GM23248 (cell line): ENCODE measurements around the gene PADI2. TPM values are rescaled to one million over a fixed set of nuclear protein-coding genes. Genes with fewer than 3 reads are reported as not detected.
A peak's percentile ranks its signal among the peaks of the same experiment; 100 is the strongest.

ENCODE experiments used
- DNase-seq: peaks from one replicate; pipeline ENCODE4 v3.0.0-alpha.2; 2015
- H2AFZ ChIP-seq: fragments of 200-600 bp; sonication (generic); 2 replicates; pipeline ENCODE4 v1.6.1; 2016; ENCODE audit warnings: antibody characterized with exemption
- H3F3A ChIP-seq: fragments of 200-600 bp; sonication (generic); 2 replicates; pipeline ENCODE4 v1.6.1; 2016; ENCODE audit warnings: mild to moderate bottlenecking, antibody characterized with exemption, mixed run types; ENCODE audit not compliant: insufficient read depth
- H3K27ac ChIP-seq: fragments of 200-600 bp; sonication (generic); 2 replicates; pipeline ENCODE4 v1.5.1; 2016; ENCODE audit warnings: mild to moderate bottlenecking
- H3K27me3 ChIP-seq: fragments of 200-600 bp; sonication (generic); replicated peaks from 2 replicates; pipeline ENCODE4 v1.6.1; 2016; ENCODE audit warnings: mild to moderate bottlenecking; ENCODE audit not compliant: insufficient read depth
- H3K36me3 ChIP-seq: fragments of 200-600 bp; sonication (generic); 2 replicates; pipeline ENCODE4 v1.6.1; 2016; ENCODE audit warnings: low read depth, mild to moderate bottlenecking
- H3K4me1 ChIP-seq: fragments of 200-600 bp; sonication (generic); 2 replicates; pipeline ENCODE4 v1.6.1; 2016; ENCODE audit warnings: mild to moderate bottlenecking; ENCODE audit not compliant: insufficient read depth
- H3K4me2 ChIP-seq: fragments of 200-600 bp; sonication (generic); one replicate; pipeline ENCODE4 v1.6.1; 2016; ENCODE audit warnings: mild to moderate bottlenecking; ENCODE audit not compliant: unreplicated experiment
- H3K4me3 ChIP-seq: fragments of 200-600 bp; sonication (generic); 2 replicates; pipeline ENCODE4 v1.5.1; 2016; ENCODE audit warnings: mild to moderate bottlenecking
- H3K79me2 ChIP-seq: fragments of 200-600 bp; sonication (generic); 2 replicates; pipeline ENCODE4 v1.6.1; 2016; ENCODE audit warnings: mild to moderate bottlenecking; ENCODE audit not compliant: insufficient read depth
- H3K9ac ChIP-seq: fragments of 200-600 bp; sonication (generic); 2 replicates; pipeline ENCODE4 v1.6.1; 2016; ENCODE audit warnings: mild to moderate bottlenecking
- H3K9me2 ChIP-seq: fragments of 200-600 bp; sonication (generic); 2 replicates; pipeline ENCODE4 v1.6.1; 2016; ENCODE audit warnings: mixed run types, mild to moderate bottlenecking, moderate library complexity; ENCODE audit not compliant: insufficient read depth
- H3K9me3 ChIP-seq: fragments of 200-600 bp; sonication (generic); one replicate; pipeline ENCODE4 v1.6.1; 2017; ENCODE audit warnings: low read depth
- H4K20me1 ChIP-seq: fragments of 200-600 bp; sonication (generic); 2 replicates; pipeline ENCODE4 v1.6.0; 2016; ENCODE audit not compliant: insufficient read depth
- EZH2 ChIP-seq: fragments of 200-600 bp; sonication (generic); IDR thresholded peaks from 2 replicates; pipeline ENCODE4 v1.6.1; 2018; ENCODE audit warnings: antibody characterized with exemption, mild to moderate bottlenecking; ENCODE audit not compliant: insufficient read depth, poor library complexity, severe bottlenecking
- EZH2phosphoT487 ChIP-seq: fragments of 200-600 bp; sonication (generic); IDR thresholded peaks from 2 replicates; pipeline ENCODE4 v1.6.1; 2018; ENCODE audit warnings: antibody characterized with exemption, moderate library complexity, mild to moderate bottlenecking, low read depth; ENCODE audit not compliant: insufficient read depth
- WGBS, 2 experiments: methylation state at CpG; one replicate each; pipeline ENCODE4 v1.1.6; 2015 to 2017; ENCODE audit warnings: low lambda C conversion rate in 2 of 2, low coverage in 1 of 2; ENCODE audit errors: missing lambda C conversion rate in 2 of 2; 5-methylcytosine and 5-hydroxymethylcytosine counted together
- in situ Hi-C: fragments of 300-500 bp; cut with MboI; formaldehyde crosslinking; loops from 2 replicates; pipeline ENCODE4 v1.15.0; 2020
- polyA plus RNA-seq: library from polyadenylated mRNA; unstranded; fragments of >200 nt; fragmentation: Nextera tagmentation; extraction: Ambion mirVana; gene quantifications from 2 replicates; pipeline ENCODE4 v1.2.1, GENCODE V29; 2016
- total RNA-seq: library from RNA; depleted of rRNA; stranded (reverse); fragments of >200 nt; shearing (Covaris generic); gene quantifications from 2 replicates; pipeline ENCODE4 v1.2.3, GENCODE V29; 2014

The PADI2 gene
- total and polyA plus RNA-seq, 2 experiments from 2014 or later = 0.11 to 0.22 TPM

DNA sequence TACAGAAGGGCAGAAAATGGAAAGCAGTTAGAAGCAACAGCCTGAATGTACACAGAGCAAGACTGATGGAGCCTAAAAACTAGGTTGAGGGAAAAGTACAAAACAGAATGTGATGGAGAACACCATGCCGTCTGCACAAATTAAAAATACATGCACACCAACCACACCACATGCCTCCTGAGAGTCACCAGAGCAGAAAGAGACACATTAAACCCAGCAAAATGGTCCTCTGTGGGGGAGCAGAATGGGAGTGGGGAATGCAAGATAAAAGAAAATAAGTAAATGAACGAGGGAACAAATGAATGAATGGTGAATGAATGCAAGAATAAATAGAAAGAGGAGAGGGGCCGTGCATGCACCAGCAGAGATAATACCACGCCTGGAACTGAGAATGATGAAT, 24.1 kb downstream of the PADI2 start:
- in situ Hi-C loops = no loop called here
- no peak overlapping the region for H3K4me3 ChIP-seq
- 41 to 48% methylated on average over 4 of the region's 4 CpGs for WGBS, 2 experiments

DNA sequence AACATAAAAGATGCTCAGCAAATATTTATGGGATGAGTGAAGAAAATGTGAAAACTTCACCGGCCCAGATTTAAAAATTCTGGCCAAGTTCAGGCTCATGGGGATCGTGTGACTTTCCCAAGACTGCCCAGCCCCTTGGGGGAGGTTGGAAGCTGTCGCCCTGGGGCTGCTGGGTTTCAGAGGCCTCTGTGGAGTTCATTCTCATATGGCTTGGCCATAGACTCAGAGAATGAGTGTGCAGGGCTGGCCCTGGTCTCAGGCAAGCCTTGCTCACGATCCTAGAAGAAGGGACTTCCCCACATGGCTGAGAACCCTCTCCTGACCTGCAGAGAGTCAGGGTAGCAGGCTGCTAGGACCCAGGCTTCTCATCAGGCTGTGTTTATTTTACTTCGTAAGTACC, 24.6 kb downstream of the PADI2 start:
- Histone ChIP-seq H3K27me3 (peaks cover 22% of the 10 kb centered on the region), H2AFZ (no peak overlapping the region), H4K20me1 (no peaks in the 10 kb centered on the region), H3K4me3 (no peak overlapping the region), H3K9ac (no peak overlapping the region), H3K9me2 (no peaks in the 10 kb centered on the region), H3K36me3 (no peaks in the 10 kb centered on the region), H3F3A (no peaks in the 10 kb centered on the region), H3K9me3 (no peaks in the 10 kb centered on the region), H3K79me2 (no peaks in the 10 kb centered on the region), H3K4me1 (no peaks in the 10 kb centered on the region), H3K4me2 (no peak overlapping the region), H3K27ac (no peak overlapping the region)
- peak; percentile 50 for DNase-seq
- in situ Hi-C loops = no loop called here
- TF ChIP-seq EZH2phosphoT487 (no peak), EZH2 (no peak)
- 19 to 24% methylated on average over 5 of the region's 5 CpGs for WGBS, 2 experiments

More for the DNA sequence above, 24.1 kb downstream of the PADI2 start:
- H3K4me2 ChIP-seq = no peak overlapping the region
- H3K9me3 ChIP-seq = no peaks in the 10 kb centered on the region
- no peak for TF ChIP-seq EZH2phosphoT487
- no peak for TF ChIP-seq EZH2
- no peak overlapping the region for H3K9ac ChIP-seq
- no peaks in the 10 kb centered on the region for H3K9me2 ChIP-seq
- H3K36me3 ChIP-seq = no peaks in the 10 kb centered on the region
- H3K79me2 ChIP-seq = no peaks in the 10 kb centered on the region
- no peak overlapping the region for H3K27ac ChIP-seq
- H3F3A ChIP-seq = no peaks in the 10 kb centered on the region
- peaks cover 27% of the 10 kb centered on the region for H3K27me3 ChIP-seq
- H2AFZ ChIP-seq = no peak overlapping the region
- no peak for DNase-seq
- H3K4me1 ChIP-seq = no peaks in the 10 kb centered on the region
- H4K20me1 ChIP-seq = no peaks in the 10 kb centered on the region

DNA sequence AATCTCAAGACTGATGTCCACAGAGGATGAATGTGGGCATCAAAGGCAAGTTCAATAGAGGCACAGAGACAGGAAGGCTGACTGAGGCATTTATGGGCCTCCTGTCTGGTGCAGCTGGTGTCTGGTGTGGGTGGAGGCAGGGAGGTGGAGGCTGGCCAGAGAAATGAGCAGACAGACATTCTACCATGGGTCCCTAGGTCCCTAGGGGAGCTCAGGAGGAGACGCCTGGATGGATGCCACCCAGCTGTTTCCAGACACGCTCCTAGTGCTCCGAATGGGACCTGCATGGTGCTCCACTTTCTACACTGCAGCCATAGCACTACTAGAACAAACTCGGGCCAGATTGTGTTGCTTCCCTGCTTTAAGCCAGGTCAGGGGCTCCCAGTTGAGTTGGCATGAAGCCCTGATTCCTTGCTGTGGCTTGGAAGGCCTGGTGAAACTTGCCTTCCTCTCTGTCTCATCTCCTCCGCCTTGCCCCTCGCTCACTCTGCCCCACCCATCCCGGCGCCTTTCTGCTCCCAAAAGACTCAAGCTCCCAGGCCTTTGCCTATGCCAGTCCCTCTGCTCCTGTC, 25.3 kb downstream of the PADI2 start:
- Histone ChIP-seq H3K27me3 (peaks cover 14% of the 10 kb centered on the region), H3K4me1 (no peaks in the 10 kb centered on the region), H2AFZ (no peak overlapping the region), H3K9ac (no peak overlapping the region), H3K4me3 (no peak overlapping the region), H3K9me3 (no peaks in the 10 kb centered on the region), H4K20me1 (no peaks in the 10 kb centered on the region), H3K9me2 (no peaks in the 10 kb centered on the region), H3F3A (no peaks in the 10 kb centered on the region), H3K27ac (no peak overlapping the region), H3K36me3 (no peaks in the 10 kb centered on the region), H3K79me2 (no peaks in the 10 kb centered on the region), H3K4me2 (no peak overlapping the region)
- TF ChIP-seq EZH2 = no peak
- no peak for TF ChIP-seq EZH2phosphoT487
- in situ Hi-C loops = no loop called here
- 66 to 70% methylated on average over 8 of the region's 8 CpGs for WGBS, 2 experiments
- no peak for DNase-seq

DNA sequence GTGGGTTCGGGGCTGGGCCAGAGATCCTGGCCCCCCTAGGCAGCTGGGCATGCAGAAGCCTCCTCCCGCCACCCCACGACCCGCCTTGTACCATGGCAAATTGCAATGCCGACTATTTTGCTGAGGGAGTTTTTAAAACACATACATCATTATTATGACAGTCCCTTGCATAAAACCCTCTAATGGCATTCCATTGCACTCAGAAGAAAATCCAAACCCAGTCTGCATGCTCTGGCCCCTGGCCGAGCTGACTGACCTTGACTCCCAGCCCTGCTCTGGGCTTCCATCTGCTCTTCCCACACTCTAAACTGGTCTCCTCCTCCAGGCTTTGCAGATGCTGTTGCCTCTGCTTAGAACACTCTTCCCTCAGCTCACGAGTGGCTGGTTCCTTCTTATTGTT, 28.0 kb downstream of the PADI2 start:
- Histone ChIP-seq H2AFZ (no peak overlapping the region), H3K36me3 (no peaks in the 10 kb centered on the region), H3K4me1 (no peaks in the 10 kb centered on the region), H3K79me2 (no peaks in the 10 kb centered on the region), H3K9me3 (no peaks in the 10 kb centered on the region), H3K9me2 (no peaks in the 10 kb centered on the region), H3K4me2 (no peak overlapping the region), H3K4me3 (no peak overlapping the region), H3K27me3 (peaks cover 17% of the 10 kb centered on the region), H3K27ac (no peak overlapping the region), H3K9ac (no peak overlapping the region), H3F3A (no peaks in the 10 kb centered on the region), H4K20me1 (no peaks in the 10 kb centered on the region)
- in situ Hi-C loops = no loop called here
- DNase-seq = no peak
- whole genome bisulfite sequencing, 2 experiments = 58 to 64% methylated on average over 7 of the region's 7 CpGs
- no peak for TF ChIP-seq EZH2
- TF ChIP-seq EZH2phosphoT487 = no peak

- H3K9ac ChIP-seq = no peak overlapping the region
- no peak overlapping the region for H3K27ac ChIP-seq
- H3K4me2 ChIP-seq = no peak overlapping the region
- no peak overlapping the region for H3K4me3 ChIP-seq
- no peak for TF ChIP-seq EZH2phosphoT487
- TF ChIP-seq EZH2 = no peak
- H3K36me3 ChIP-seq = no peaks in the 10 kb centered on the region
- 61 to 76% methylated on average over 14 of the region's 14 CpGs for WGBS, 2 experiments
- no peaks in the 10 kb centered on the region for H3K4me1 ChIP-seq
- H3F3A ChIP-seq = no peaks in the 10 kb centered on the region
- H4K20me1 ChIP-seq = no peaks in the 10 kb centered on the region
- H3K9me3 ChIP-seq = no peaks in the 10 kb centered on the region
- H3K9me2 ChIP-seq = no peaks in the 10 kb centered on the region
- H2AFZ ChIP-seq = no peak overlapping the region
- in situ Hi-C loops = no loop called here
- no peak for DNase-seq
- no peaks in the 10 kb centered on the region for H3K79me2 ChIP-seq
- peaks cover 20% of the 10 kb centered on the region for H3K27me3 ChIP-seq
These were observed 29.7 kb downstream of the PADI2 start for GRCh38 chr1:17089506-17089905.
